ENCODE results near the gene MAP10. TPM values are rescaled to one million over a fixed set of nuclear protein-coding genes. Genes with fewer than 3 reads are reported as not detected.

The MAP10 gene
- total RNA-seq, 1 donor from 2014 or later, result 2.1 TPM

GRCh38 chr1:232820431-232820830 lies 15.2 kb downstream of the MAP10 start:
- no peaks in the 10 kb centered on the region for H3K27me3 ChIP-seq (ENCODE audit: control insufficient read depth in 3 of 3, insufficient read depth in 3 of 3, low read length in 3 of 3)
- H3K27ac ChIP-seq (ENCODE audit: low read depth, low read length), result no peak overlapping the region
- no peak overlapping the region for H3K9ac ChIP-seq (ENCODE audit: low read depth in 1 of 3, low read length in 3 of 3)
- no peak overlapping the region for H3K4me3 ChIP-seq (ENCODE audit: low read length in 3 of 3)
- H3K4me1 ChIP-seq (ENCODE audit: control insufficient read depth in 3 of 3, insufficient read depth in 3 of 3, low read length in 3 of 3), result no peaks in the 10 kb centered on the region
- no peaks in the 10 kb centered on the region for H3K36me3 ChIP-seq (ENCODE audit: control insufficient read depth in 3 of 3, insufficient read depth in 3 of 3, low read length in 3 of 3)
- H3K9me3 ChIP-seq (ENCODE audit: control insufficient read depth in 3 of 3, low read length in 3 of 3), result no peaks in the 10 kb centered on the region

DNA sequence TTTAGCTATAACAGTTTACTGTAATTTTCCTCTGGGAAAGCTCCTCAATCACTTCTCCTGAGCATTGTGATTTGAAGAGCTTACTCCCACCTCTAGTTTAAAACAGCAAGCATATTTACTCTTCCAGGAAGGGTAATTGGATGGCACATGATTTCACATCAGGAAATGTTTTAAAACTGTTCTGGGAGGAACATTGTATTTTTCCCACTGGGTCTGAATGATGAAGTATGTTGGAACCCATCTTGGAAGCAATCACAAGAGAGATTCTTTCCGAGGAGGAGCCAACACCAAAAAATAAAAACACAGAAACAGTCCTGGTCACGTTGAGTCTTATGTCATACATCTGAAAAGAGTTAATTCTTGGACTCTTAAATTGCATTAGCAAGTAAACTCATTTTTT lies 17.3 kb downstream of the MAP10 start:
- H3K27me3 ChIP-seq (ENCODE audit: control insufficient read depth in 3 of 3, insufficient read depth in 3 of 3, low read length in 3 of 3), result no peaks in the 10 kb centered on the region
- H3K9me3 ChIP-seq (ENCODE audit: control insufficient read depth in 3 of 3, low read length in 3 of 3), result no peaks in the 10 kb centered on the region
- no peak overlapping the region for H3K27ac ChIP-seq (ENCODE audit: low read depth, low read length)
- no peaks in the 10 kb centered on the region for H3K4me1 ChIP-seq (ENCODE audit: control insufficient read depth in 3 of 3, insufficient read depth in 3 of 3, low read length in 3 of 3)
- no peak overlapping the region for H3K4me3 ChIP-seq (ENCODE audit: low read length in 3 of 3)
- H3K9ac ChIP-seq (ENCODE audit: low read depth in 1 of 3, low read length in 3 of 3), result no peak overlapping the region
- H3K36me3 ChIP-seq (ENCODE audit: control insufficient read depth in 3 of 3, insufficient read depth in 3 of 3, low read length in 3 of 3), result no peaks in the 10 kb centered on the region

- Histone ChIP-seq H3K27me3 (ENCODE audit: control insufficient read depth in 3 of 3, insufficient read depth in 3 of 3, low read length in 3 of 3) (no peaks in the 10 kb centered on the region), H3K36me3 (ENCODE audit: control insufficient read depth in 3 of 3, insufficient read depth in 3 of 3, low read length in 3 of 3) (no peaks in the 10 kb centered on the region), H3K9ac (ENCODE audit: low read depth in 1 of 3, low read length in 3 of 3) (no peak overlapping the region), H3K27ac (ENCODE audit: low read depth, low read length) (no peak overlapping the region), H3K4me1 (ENCODE audit: control insufficient read depth in 3 of 3, insufficient read depth in 3 of 3, low read length in 3 of 3) (no peaks in the 10 kb centered on the region), H3K9me3 (ENCODE audit: control insufficient read depth in 3 of 3, low read length in 3 of 3) (no peaks in the 10 kb centered on the region), H3K4me3 (ENCODE audit: low read length in 3 of 3) (no peak overlapping the region)
These were observed 21.1 kb downstream of the MAP10 start for GRCh38 chr1:232826318-232826717.

DNA sequence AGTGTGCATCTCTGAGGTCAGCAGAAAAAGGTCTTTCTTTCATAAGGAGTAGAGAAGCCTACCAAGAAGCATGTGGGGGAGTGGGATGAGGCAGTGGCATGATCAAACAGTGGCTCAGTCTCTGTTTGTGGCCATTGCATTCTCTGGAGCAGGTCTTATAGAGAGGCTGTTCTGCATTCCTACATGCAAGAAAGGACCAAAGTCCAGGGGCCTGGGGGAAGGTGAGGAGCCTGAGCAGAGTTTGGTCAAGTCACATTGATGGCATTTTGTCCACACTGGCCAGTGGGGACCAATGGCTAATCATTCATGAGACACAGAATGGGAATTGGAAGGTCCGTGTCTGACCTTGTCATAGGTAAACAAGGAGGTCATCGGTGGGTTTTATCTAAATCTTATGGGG lies 25.4 kb downstream of the MAP10 start:
- no peaks in the 10 kb centered on the region for H3K4me1 ChIP-seq (ENCODE audit: control insufficient read depth in 3 of 3, insufficient read depth in 3 of 3, low read length in 3 of 3)
- no peaks in the 10 kb centered on the region for H3K36me3 ChIP-seq (ENCODE audit: control insufficient read depth in 3 of 3, insufficient read depth in 3 of 3, low read length in 3 of 3)
- no peaks in the 10 kb centered on the region for H3K9me3 ChIP-seq (ENCODE audit: control insufficient read depth in 3 of 3, low read length in 3 of 3)

GRCh38 chr1:232831895-232832294 lies 26.7 kb downstream of the MAP10 start:
- Histone ChIP-seq H3K27ac (ENCODE audit: low read depth, low read length) (no peak overlapping the region), H3K4me3 (ENCODE audit: low read length in 3 of 3) (no peak overlapping the region), H3K9me3 (ENCODE audit: control insufficient read depth in 3 of 3, low read length in 3 of 3) (no peaks in the 10 kb centered on the region), H3K4me1 (ENCODE audit: control insufficient read depth in 3 of 3, insufficient read depth in 3 of 3, low read length in 3 of 3) (no peaks in the 10 kb centered on the region), H3K36me3 (ENCODE audit: control insufficient read depth in 3 of 3, insufficient read depth in 3 of 3, low read length in 3 of 3) (no peaks in the 10 kb centered on the region), H3K27me3 (ENCODE audit: control insufficient read depth in 3 of 3, insufficient read depth in 3 of 3, low read length in 3 of 3) (no peaks in the 10 kb centered on the region), H3K9ac (ENCODE audit: low read depth in 1 of 3, low read length in 3 of 3) (no peak overlapping the region)

More for the DNA sequence above, 25.4 kb downstream of the MAP10 start:
- Histone ChIP-seq H3K27me3 (ENCODE audit: control insufficient read depth in 3 of 3, insufficient read depth in 3 of 3, low read length in 3 of 3) (no peaks in the 10 kb centered on the region), H3K27ac (ENCODE audit: low read depth, low read length) (no peak overlapping the region), H3K4me3 (ENCODE audit: low read length in 3 of 3) (no peak overlapping the region), H3K9ac (ENCODE audit: low read depth in 1 of 3, low read length in 3 of 3) (no peak overlapping the region)

- Histone ChIP-seq H3K4me3 (ENCODE audit: low read length in 3 of 3) (no peak overlapping the region), H3K4me1 (ENCODE audit: control insufficient read depth in 3 of 3, insufficient read depth in 3 of 3, low read length in 3 of 3) (no peaks in the 10 kb centered on the region), H3K27me3 (ENCODE audit: control insufficient read depth in 3 of 3, insufficient read depth in 3 of 3, low read length in 3 of 3) (no peaks in the 10 kb centered on the region), H3K9ac (ENCODE audit: low read depth in 1 of 3, low read length in 3 of 3) (no peak overlapping the region), H3K27ac (ENCODE audit: low read depth, low read length) (no peak overlapping the region), H3K36me3 (ENCODE audit: control insufficient read depth in 3 of 3, insufficient read depth in 3 of 3, low read length in 3 of 3) (no peaks in the 10 kb centered on the region), H3K9me3 (ENCODE audit: control insufficient read depth in 3 of 3, low read length in 3 of 3) (no peaks in the 10 kb centered on the region)
These were observed 28.9 kb downstream of the MAP10 start for GRCh38 chr1:232834066-232834465.

GRCh38 chr1:232835166-232835565 lies 29.9 kb downstream of the MAP10 start:
- Histone ChIP-seq H3K9ac (ENCODE audit: low read depth in 1 of 3, low read length in 3 of 3) (no peak overlapping the region), H3K4me1 (ENCODE audit: control insufficient read depth in 3 of 3, insufficient read depth in 3 of 3, low read length in 3 of 3) (no peaks in the 10 kb centered on the region), H3K4me3 (ENCODE audit: low read length in 3 of 3) (no peak overlapping the region), H3K27ac (ENCODE audit: low read depth, low read length) (no peak overlapping the region), H3K9me3 (ENCODE audit: control insufficient read depth in 3 of 3, low read length in 3 of 3) (no peaks in the 10 kb centered on the region), H3K27me3 (ENCODE audit: control insufficient read depth in 3 of 3, insufficient read depth in 3 of 3, low read length in 3 of 3) (no peaks in the 10 kb centered on the region), H3K36me3 (ENCODE audit: control insufficient read depth in 3 of 3, insufficient read depth in 3 of 3, low read length in 3 of 3) (no peaks in the 10 kb centered on the region)

GRCh38 chr1:232837087-232837486 lies 31.9 kb downstream of the MAP10 start:
- Histone ChIP-seq H3K27me3 (ENCODE audit: control insufficient read depth in 3 of 3, insufficient read depth in 3 of 3, low read length in 3 of 3) (no peaks in the 10 kb centered on the region), H3K9me3 (ENCODE audit: control insufficient read depth in 3 of 3, low read length in 3 of 3) (no peaks in the 10 kb centered on the region), H3K4me1 (ENCODE audit: control insufficient read depth in 3 of 3, insufficient read depth in 3 of 3, low read length in 3 of 3) (no peaks in the 10 kb centered on the region), H3K27ac (ENCODE audit: low read depth, low read length) (no peak overlapping the region), H3K36me3 (ENCODE audit: control insufficient read depth in 3 of 3, insufficient read depth in 3 of 3, low read length in 3 of 3) (no peaks in the 10 kb centered on the region), H3K4me3 (ENCODE audit: low read length in 3 of 3) (no peak overlapping the region), H3K9ac (ENCODE audit: low read depth in 1 of 3, low read length in 3 of 3) (no peak overlapping the region)

- Histone ChIP-seq H3K4me1 (ENCODE audit: control insufficient read depth in 3 of 3, insufficient read depth in 3 of 3, low read length in 3 of 3) (no peaks in the 10 kb centered on the region), H3K27me3 (ENCODE audit: control insufficient read depth in 3 of 3, insufficient read depth in 3 of 3, low read length in 3 of 3) (no peaks in the 10 kb centered on the region), H3K9ac (ENCODE audit: low read depth in 1 of 3, low read length in 3 of 3) (no peak overlapping the region), H3K4me3 (ENCODE audit: low read length in 3 of 3) (no peak overlapping the region), H3K9me3 (ENCODE audit: control insufficient read depth in 3 of 3, low read length in 3 of 3) (no peaks in the 10 kb centered on the region), H3K27ac (ENCODE audit: low read depth, low read length) (no peak overlapping the region), H3K36me3 (ENCODE audit: control insufficient read depth in 3 of 3, insufficient read depth in 3 of 3, low read length in 3 of 3) (no peaks in the 10 kb centered on the region)
These were observed 36.8 kb downstream of the MAP10 start for GRCh38 chr1:232841823-232842565.

DNA sequence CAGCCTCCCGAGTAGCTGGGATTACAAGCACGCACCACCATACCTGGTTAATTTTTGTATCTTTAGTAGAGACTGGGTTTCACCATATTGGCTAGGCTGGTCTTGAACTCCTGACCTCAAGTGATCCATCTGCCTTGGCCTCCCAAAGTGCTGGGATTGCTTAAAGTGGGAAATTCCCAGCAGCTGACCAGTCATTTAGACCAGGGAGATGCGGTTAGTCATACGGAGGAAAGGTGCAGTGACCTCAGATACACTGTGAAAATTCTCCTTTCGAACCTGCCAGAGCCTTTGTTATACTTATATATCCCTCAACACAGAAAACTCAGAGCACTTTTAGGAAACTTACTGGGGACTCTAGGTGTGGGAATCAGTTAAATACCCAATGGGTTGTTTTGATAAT lies 39.6 kb downstream of the MAP10 start:
- no peaks in the 10 kb centered on the region for H3K36me3 ChIP-seq (ENCODE audit: control insufficient read depth in 3 of 3, insufficient read depth in 3 of 3, low read length in 3 of 3)
- no peaks in the 10 kb centered on the region for H3K9me3 ChIP-seq (ENCODE audit: control insufficient read depth in 3 of 3, low read length in 3 of 3)
- H3K4me3 ChIP-seq (ENCODE audit: low read length in 3 of 3), result no peak overlapping the region
- no peak overlapping the region for H3K27ac ChIP-seq (ENCODE audit: low read depth, low read length)
- no peaks in the 10 kb centered on the region for H3K4me1 ChIP-seq (ENCODE audit: control insufficient read depth in 3 of 3, insufficient read depth in 3 of 3, low read length in 3 of 3)
- no peak overlapping the region for H3K9ac ChIP-seq (ENCODE audit: low read depth in 1 of 3, low read length in 3 of 3)
- no peaks in the 10 kb centered on the region for H3K27me3 ChIP-seq (ENCODE audit: control insufficient read depth in 3 of 3, insufficient read depth in 3 of 3, low read length in 3 of 3)
